Gastroesophageal sphincter (tissue), 3 donors: ENCODE results near the gene APRT.

Experiments
- CTCF ChIP-seq, 4 experiments: fragments of 200-600 bp in 2 of 4; fragments of 450-650 bp in 2 of 4; sonication (generic) in 1 of 4; IDR thresholded peaks; one replicate each; pipeline ENCODE4 v1.5.1; 2017 to 2019; ENCODE audit warnings: antibody characterized with exemption in 4 of 4, mild to moderate bottlenecking in 2 of 4, moderate library complexity in 2 of 4
- EP300 ChIP-seq: sonication (generic); formaldehyde crosslinking; IDR thresholded peaks from one replicate; pipeline ENCODE4 v1.6.1; 2017; ENCODE audit warnings: antibody characterized with exemption, mild to moderate bottlenecking
- POLR2A ChIP-seq, 2 donors: fragments of 450-650 bp; IDR thresholded peaks; one replicate each; pipeline ENCODE4 v1.6.1; 2017; ENCODE audit warnings: antibody characterized with exemption in 2 of 2, mild to moderate bottlenecking in 2 of 2, moderate library complexity in 1 of 2
- POLR2AphosphoS5 ChIP-seq: sonication (generic); formaldehyde crosslinking; IDR thresholded peaks from one replicate; pipeline ENCODE4 v1.6.1; 2017; ENCODE audit warnings: antibody characterized with exemption

GRCh38 chr16:88778541-88779065, 33.1 kb downstream of the APRT start:
- TF ChIP-seq CTCF (IDR thresholded peaks at IDR 0.05) (no peak), POLR2A (IDR thresholded peaks at IDR 0.05) (no peak), POLR2AphosphoS5 (no peak), EP300 (no peak)
